ENCODE data around the gene ZNF816.

DNA sequence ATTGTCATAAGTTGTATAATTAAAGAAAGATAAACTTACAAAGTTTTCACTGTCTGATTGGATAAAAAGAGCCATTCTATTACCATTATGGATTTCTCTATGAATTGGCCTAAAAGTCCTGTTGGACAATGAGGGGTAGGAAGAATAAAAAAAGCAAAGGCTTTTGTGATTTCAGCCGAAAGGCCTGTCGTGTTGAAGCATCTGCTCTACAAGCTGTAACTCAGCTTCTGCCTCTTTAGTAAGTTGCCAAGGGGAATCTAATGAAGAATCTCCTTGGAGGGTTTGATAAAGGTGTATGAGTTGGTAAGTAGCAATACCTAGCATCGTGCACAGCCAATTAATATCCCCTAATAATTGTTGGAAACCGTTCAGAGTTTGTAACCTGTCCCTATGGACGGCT is 25.8 kb upstream of the ZNF816 start:
- TF ChIP-seq, protein P1, sequence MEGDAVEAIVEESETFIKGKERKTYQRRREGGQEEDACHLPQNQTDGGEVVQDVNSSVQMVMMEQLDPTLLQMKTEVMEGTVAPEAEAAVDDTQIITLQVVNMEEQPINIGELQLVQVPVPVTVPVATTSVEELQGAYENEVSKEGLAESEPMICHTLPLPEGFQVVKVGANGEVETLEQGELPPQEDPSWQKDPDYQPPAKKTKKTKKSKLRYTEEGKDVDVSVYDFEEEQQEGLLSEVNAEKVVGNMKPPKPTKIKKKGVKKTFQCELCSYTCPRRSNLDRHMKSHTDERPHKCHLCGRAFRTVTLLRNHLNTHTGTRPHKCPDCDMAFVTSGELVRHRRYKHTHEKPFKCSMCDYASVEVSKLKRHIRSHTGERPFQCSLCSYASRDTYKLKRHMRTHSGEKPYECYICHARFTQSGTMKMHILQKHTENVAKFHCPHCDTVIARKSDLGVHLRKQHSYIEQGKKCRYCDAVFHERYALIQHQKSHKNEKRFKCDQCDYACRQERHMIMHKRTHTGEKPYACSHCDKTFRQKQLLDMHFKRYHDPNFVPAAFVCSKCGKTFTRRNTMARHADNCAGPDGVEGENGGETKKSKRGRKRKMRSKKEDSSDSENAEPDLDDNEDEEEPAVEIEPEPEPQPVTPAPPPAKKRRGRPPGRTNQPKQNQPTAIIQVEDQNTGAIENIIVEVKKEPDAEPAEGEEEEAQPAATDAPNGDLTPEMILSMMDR (IDR thresholded peaks at IDR 0.05), result no peak
- no peak for TF ChIP-seq POLR2A (IDR thresholded peaks at IDR 0.05)
